Esophagus squamous epithelium (tissue), 5 donors: ENCODE results near the gene GLG1. TPM values are rescaled to one million over a fixed set of nuclear protein-coding genes. Genes with fewer than 3 reads are reported as not detected.

Experiments
- DNase-seq: peaks from one replicate; lab custom pipeline; 2025; lab: John Stamatoyannopoulos, UW
- H3K27ac ChIP-seq, 4 donors: fragments of 200-600 bp; sonication (generic); one replicate each; pipeline ENCODE4 v1.5.1; 2016 to 2019; ENCODE audit warnings: mild to moderate bottlenecking in 1 of 4
- H3K27me3 ChIP-seq, 4 donors: fragments of 200-600 bp; sonication (generic); 1 replicate in 3 of 4; 2 replicates in 1 of 4; pipeline versions ENCODE4 v1.5.1 to v1.6.0; 2017 to 2021; ENCODE audit warnings: antibody characterized with exemption in 1 of 4
- H3K36me3 ChIP-seq, 3 donors: fragments of 200-600 bp; sonication (generic); one replicate each; pipeline ENCODE4 v1.5.1; 2016 to 2019
- H3K4me1 ChIP-seq, 3 donors: fragments of 200-600 bp; sonication (generic); one replicate each; pipeline ENCODE4 v1.5.1; 2017 to 2019
- H3K4me3 ChIP-seq, 4 donors: fragments of 200-600 bp; sonication (generic); 1 replicate in 3 of 4; 2 replicates in 1 of 4; pipeline ENCODE4 v1.5.1; 2016 to 2019; ENCODE audit warnings: mild to moderate bottlenecking in 2 of 4, moderate library complexity in 1 of 4
- H3K9me3 ChIP-seq, 3 donors: fragments of 200-600 bp; sonication (generic); one replicate each; pipeline ENCODE4 v1.5.1; 2016 to 2019
- POLR2A ChIP-seq, 4 donors: fragments of 450-650 bp; IDR thresholded peaks; one replicate each; pipeline ENCODE4 v1.6.1; 2017; ENCODE audit warnings: antibody characterized with exemption in 4 of 4, mild to moderate bottlenecking in 4 of 4, moderate library complexity in 3 of 4
- WGBS, 2 donors: methylation state at CpG; one replicate each; pipeline ENCODE4 v1.1.5; 2018; 5-methylcytosine and 5-hydroxymethylcytosine counted together
- intact Hi-C: fragments of 100-400 bp; cut with DNase I; formaldehyde crosslinking; loops from one replicate; pipeline ENCODE4 v1.15.0; 2022
- total RNA-seq, 4 donors: library from RNA; depleted of rRNA; stranded (reverse); fragments of >200 nt; gene quantifications; one replicate each; pipeline ENCODE4 v1.1.0, GENCODE V29; 2016
- TF ChIP-seq, protein P1 (sequence below), 6 experiments: fragments of 450-650 bp in 4 of 6; fragments of 200-600 bp in 2 of 6; sonication (generic) in 2 of 6; IDR thresholded peaks; one replicate each; pipeline ENCODE4 v1.5.1; 2016 to 2019; ENCODE audit warnings: antibody characterized with exemption in 6 of 6, mild to moderate bottlenecking in 4 of 6, moderate library complexity in 4 of 6
- donor health status: DM: yes; HTN: yes; CAD: no.

The GLG1 gene
- total RNA-seq, 4 donors from 2014 or later, result 59.2 to 71.9 (median 60.8) TPM

DNA sequence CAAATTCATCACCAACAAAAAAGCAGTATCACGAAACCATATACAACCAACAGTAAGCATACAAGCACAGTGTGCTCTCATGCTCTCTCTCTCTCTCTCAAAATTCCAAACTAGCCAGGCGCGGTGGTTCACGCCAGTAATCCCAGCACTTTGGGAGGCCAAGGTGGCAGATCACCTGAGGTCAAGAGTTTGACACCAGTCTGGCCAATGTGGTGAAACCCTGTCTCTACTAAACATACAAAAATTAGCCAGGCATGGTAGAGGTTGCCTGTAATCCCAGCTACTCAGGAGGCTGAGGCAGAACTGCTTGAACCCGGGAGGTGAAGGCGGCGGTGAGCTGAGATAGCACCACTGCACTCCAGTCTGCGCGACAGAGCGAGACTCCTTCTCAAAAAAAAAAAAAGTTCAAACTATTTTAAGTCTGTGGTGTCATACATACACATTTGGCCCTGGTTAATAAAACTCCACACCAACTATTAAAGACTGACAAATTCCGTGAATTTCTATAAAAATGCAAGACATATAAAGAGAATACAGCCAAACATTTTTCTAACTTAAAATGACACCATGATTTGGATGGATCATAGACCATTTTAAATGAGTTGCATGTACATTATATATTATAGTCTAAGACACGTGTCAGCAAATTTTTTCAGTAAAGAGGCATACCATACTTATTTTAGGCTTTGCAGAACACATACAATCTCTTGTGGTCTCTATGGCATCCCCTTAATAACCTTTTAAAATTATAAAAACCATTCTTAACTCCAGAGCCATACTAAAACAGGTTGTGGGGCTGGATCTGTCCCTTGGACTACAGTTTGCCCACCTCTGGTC is 30.9 kb downstream of the GLG1 start:
- no peaks in the 10 kb centered on the region for H3K9me3 ChIP-seq
- DNase-seq, result no peak
- no peaks in the 10 kb centered on the region for H3K27me3 ChIP-seq
- intact Hi-C loops, result no loop called here
- H3K36me3 ChIP-seq, result no peaks in the 10 kb centered on the region
- no peak overlapping the region for H3K4me3 ChIP-seq
- TF ChIP-seq POLR2A (IDR thresholded peaks at IDR 0.05), result no peak
- TF ChIP-seq, protein P1, sequence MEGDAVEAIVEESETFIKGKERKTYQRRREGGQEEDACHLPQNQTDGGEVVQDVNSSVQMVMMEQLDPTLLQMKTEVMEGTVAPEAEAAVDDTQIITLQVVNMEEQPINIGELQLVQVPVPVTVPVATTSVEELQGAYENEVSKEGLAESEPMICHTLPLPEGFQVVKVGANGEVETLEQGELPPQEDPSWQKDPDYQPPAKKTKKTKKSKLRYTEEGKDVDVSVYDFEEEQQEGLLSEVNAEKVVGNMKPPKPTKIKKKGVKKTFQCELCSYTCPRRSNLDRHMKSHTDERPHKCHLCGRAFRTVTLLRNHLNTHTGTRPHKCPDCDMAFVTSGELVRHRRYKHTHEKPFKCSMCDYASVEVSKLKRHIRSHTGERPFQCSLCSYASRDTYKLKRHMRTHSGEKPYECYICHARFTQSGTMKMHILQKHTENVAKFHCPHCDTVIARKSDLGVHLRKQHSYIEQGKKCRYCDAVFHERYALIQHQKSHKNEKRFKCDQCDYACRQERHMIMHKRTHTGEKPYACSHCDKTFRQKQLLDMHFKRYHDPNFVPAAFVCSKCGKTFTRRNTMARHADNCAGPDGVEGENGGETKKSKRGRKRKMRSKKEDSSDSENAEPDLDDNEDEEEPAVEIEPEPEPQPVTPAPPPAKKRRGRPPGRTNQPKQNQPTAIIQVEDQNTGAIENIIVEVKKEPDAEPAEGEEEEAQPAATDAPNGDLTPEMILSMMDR (IDR thresholded peaks at IDR 0.05), result no peak
- H3K27ac ChIP-seq, result no peak overlapping the region
- H3K4me1 ChIP-seq, result peaks cover 0 to 31% (median 13%) of the 10 kb centered on the region in 3 donors
- WGBS, 2 donors, result 93 to 94% methylated on average over 11 to 12 of the region's 12 CpGs

- Histone ChIP-seq H3K27ac (no peak overlapping the region), H3K9me3 (no peaks in the 10 kb centered on the region), H3K4me3 (no peak overlapping the region), H3K4me1 (peaks cover 0 to 38% (median 13%) of the 10 kb centered on the region in 3 donors), H3K27me3 (no peaks in the 10 kb centered on the region), H3K36me3 (no peaks in the 10 kb centered on the region)
- intact Hi-C loops, result no loop called here
- TF ChIP-seq, protein P1 (IDR thresholded peaks at IDR 0.05), result peak in 1 of 6 experiments; percentile 26
- TF ChIP-seq POLR2A (IDR thresholded peaks at IDR 0.05), result no peak
- WGBS, 2 donors, result 87 to 95% methylated on average over 7 of the region's 7 CpGs
- DNase-seq, result no peak
These were observed 31.6 kb downstream of the GLG1 start for GRCh38 chr16:74575175-74575806.

- Histone ChIP-seq H3K27me3 (no peaks in the 10 kb centered on the region), H3K9me3 (no peaks in the 10 kb centered on the region), H3K27ac (no peak overlapping the region), H3K36me3 (no peaks in the 10 kb centered on the region), H3K4me3 (no peak overlapping the region), H3K4me1 (peaks cover 0 to 50% (median 13%) of the 10 kb centered on the region in 3 donors)
- no peak for TF ChIP-seq POLR2A (IDR thresholded peaks at IDR 0.05)
- TF ChIP-seq, protein P1 (IDR thresholded peaks at IDR 0.05), result no peak
- intact Hi-C loops, result no loop called here
- no peak for DNase-seq
- WGBS, 2 donors, result 80 to 82% methylated on average over 2 of the region's 2 CpGs
These were observed 32.8 kb downstream of the GLG1 start for GRCh38 chr16:74574146-74574545.

DNA sequence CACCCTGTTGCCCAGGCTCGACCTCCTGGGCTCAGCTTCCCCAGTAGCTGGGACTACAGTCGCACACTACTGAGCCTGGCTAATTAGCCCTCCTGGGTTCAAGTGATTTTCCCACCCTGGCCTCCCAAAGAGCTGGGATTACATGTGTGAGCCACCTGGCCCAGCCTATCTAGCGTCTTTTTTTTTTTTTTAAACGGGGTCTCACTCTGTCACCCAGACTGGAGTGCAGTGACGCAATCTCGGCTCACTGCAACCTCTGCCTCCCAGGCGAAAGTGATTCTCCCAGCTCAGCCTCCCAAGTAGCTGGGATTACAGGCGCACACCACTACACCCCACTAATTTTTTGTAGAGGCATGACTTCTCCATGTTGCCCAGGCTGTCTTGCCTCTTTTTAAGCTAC is 33.3 kb downstream of the GLG1 start:
- DNase-seq, result no peak
- H3K9me3 ChIP-seq, result no peaks in the 10 kb centered on the region
- intact Hi-C loops, result no loop called here
- peaks cover 0 to 51% (median 10%) of the 10 kb centered on the region in 3 donors for H3K4me1 ChIP-seq
- no peaks in the 10 kb centered on the region for H3K27me3 ChIP-seq
- WGBS, 2 donors, result 72 to 74% methylated on average over 8 of the region's 8 CpGs
- H3K36me3 ChIP-seq, result no peaks in the 10 kb centered on the region
- no peak overlapping the region for H3K27ac ChIP-seq
- H3K4me3 ChIP-seq, result no peak overlapping the region
- TF ChIP-seq, protein P1 (IDR thresholded peaks at IDR 0.05), result no peak
- TF ChIP-seq POLR2A (IDR thresholded peaks at IDR 0.05), result no peak
